ENCODE measurements around the gene SLC25A42.

Gene SLC25A42

DNA sequence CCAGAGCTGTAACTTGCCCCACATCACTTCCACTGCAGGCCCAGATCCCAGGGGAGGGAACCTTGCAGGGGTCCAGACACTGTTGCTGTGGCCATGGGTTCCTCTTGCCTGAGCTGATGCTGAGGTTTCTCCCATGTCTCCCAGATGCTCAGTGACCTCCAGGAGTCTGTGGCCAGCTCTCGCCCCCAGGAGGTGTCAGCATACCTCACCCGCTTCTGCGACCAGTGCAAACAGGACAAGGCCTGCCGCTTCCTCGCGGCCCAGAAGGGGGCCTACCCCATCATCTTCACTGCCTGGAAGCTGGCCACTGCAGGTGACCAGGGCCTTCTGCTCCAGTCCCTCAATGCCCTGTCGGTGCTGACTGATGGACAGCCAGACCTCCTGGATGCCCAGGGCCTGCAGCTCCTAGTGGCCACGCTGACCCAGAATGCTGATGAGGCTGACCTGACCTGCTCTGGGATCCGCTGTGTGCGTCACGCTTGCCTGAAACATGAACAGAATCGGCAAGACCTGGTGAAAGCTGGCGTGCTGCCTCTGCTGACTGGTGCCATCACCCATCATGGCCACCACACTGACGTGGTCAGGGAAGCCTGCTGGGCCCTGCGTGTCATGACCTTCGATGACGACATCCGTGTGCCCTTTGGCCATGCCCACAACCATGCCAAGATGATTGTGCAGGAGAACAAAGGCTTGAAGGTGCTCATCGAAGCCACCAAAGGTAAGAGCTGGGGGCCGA, 12.1 kb upstream of the SLC25A42 start:
- no peak for DNase-seq

DNA sequence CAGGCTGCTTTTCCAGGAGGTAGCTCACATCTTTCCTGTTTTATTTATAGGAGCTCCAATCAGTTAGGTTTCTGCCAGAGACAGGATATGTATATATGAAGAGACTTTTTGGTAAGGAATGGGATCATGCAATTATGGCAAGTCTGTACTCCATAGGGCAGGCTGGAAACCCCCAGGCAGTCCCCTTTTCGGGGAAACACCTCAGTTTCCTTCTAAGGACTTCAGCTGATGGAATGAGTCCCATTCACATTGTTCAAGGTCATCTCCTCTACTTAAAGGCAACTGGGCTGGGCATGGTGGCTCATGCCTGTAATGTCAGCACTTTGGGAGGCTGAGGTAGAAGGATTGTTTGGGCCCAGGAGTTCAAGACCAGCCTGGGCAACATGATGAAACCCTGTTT, 10.9 kb upstream of the SLC25A42 start:
- no peak for DNase-seq

- peak; percentile 63 to 65 for DNase-seq
Observed at GRCh38 chr19:19053508-19054314, 10.1 kb upstream of the SLC25A42 start.

- DNase-seq = no peak
Observed at GRCh38 chr19:19054315-19054938, 9.4 kb upstream of the SLC25A42 start.

- DNase-seq = no peak
Observed at GRCh38 chr19:19054939-19055440, 8.8 kb upstream of the SLC25A42 start.

DNA sequence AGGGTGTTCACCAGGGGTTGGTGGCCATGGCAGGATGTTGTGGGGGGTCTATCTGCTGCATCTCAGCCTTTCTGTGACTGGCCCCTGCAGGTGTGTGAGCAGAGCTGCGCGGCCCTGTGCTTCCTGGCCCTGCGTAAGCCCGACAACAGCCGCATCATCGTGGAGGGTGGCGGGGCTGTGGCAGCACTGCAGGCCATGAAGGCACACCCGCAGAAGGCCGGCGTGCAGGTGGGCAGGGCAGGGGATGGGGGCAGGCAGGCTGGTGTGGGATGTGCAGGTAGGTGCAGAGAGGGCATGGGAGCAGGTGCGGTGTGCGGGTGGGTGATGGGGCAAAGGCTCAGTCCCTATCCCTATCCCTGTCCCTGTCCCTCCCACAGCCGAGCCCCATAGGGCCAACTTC, 8.1 kb upstream of the SLC25A42 start:
- no peak for DNase-seq

- no peak for DNase-seq
Observed at GRCh38 chr19:19056636-19057275, 7.0 kb upstream of the SLC25A42 start.

DNA sequence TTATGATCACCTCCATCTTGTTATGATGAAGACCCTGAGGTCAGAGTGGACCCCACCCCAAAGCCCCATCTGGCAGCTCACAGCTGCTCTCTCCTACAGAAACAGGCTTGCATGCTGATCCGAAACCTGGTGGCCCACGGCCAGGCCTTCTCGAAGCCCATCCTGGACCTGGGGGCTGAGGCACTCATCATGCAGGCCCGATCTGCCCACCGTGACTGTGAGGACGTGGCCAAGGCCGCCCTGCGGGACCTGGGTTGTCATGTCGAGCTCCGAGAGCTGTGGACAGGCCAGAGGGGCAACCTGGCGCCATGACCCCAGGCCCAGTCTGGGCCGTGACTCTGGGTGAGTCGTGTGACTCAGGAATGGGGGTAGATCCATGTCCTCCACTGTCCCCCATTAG, 6.5 kb upstream of the SLC25A42 start:
- no peak for DNase-seq

- DNase-seq = no peak
Observed at GRCh38 chr19:19057720-19058119, 6.1 kb upstream of the SLC25A42 start.

DNA sequence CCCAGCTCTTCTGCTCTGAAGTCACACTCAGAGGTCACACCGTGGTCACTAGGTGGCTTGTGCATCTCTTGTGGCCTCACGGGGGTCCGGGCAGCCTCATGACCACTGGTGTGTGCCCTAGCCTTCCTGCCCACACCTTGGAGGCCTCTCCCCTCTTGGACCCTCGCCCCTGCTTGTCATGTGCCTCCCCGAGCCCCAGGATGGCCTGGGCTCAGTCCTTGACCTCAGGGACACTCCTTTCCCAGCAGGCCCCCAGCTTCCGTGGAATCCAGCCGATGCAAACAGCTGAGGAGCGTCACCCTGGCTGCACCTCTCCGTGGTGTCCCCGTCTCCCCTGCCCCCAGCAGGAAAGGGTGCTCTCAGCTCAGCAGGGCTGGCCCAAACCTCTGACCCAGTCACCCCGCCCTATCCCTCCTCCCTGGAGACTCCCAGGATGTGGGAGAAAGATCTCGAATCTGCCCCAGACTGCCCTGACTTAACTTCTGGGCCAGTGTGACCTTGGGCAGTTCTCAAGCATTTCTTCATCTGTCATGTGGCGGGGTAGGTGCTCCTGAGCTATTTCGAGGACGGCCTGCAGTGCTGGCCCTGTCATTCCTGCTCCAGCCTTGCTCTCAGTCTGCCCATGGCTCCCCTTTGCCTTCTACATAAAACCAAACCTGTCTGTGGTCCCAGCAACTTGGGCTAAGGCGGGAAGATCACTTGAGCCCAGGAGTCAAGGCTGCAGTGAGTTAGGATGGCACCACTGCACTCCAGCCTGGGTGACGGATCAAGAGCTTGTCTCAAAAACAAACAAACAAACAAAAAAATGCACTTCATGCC, 4.6 kb upstream of the SLC25A42 start:
- no peak for DNase-seq

GRCh38 chr19:19059837-19060611, 3.8 kb upstream of the SLC25A42 start:
- DNase-seq = no peak

- DNase-seq = no peak
Observed at GRCh38 chr19:19061506-19061905, 2.3 kb upstream of the SLC25A42 start.

GRCh38 chr19:19062454-19063182, 1.2 kb upstream of the SLC25A42 start:
- no peak for DNase-seq

GRCh38 chr19:19064098-19064722, 416 bp downstream of the SLC25A42 start:
- no peak for DNase-seq

DNA sequence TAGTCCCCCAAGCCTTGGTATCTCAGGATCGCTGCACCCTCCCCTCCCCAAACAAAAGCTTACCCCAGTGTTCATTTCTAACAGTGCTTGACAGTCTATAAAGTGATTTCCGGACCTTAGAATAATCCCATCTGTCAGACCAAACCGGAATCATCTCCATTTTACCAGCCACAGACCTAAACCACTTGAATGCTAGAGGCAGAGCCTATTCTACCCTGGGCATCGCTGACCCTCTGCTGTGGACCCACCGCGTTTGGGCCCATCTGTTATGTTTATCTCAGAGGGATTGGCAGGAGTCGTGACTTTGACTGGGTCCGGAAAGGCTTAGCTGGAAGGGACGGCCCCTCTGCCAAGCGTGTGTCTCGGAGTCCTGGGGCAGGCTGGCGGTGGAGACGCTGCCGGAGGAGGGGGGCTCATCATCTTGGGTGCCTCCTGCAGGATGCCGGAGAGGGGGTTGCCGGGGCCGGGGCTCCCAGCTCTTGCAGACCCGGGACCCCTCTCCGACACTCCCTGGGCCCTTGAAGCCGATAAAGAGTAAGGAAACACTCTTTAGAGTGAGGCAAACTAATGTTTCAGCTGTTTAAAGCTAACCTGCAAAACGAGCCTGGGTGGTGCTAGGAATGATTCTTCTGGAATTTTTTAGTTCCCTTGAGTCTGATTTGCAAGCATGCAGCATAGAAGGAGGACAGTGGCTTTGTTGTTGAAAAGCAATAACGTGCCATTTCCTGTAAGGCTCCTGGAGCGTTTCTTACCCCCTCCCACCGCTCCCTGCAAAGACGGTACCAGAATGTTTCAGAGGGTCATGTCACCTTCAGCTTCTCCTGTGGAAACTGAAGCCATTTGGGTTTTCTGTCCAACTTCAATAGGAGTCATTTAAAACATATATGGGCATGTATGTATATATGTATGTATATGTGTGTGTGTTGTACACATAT, 1.3 kb downstream of the SLC25A42 start:
- peak in 1 of 2 donors; percentile 33 for DNase-seq

GRCh38 chr19:19067276-19068072, 3.7 kb downstream of the SLC25A42 start:
- DNase-seq = no peak

DNA sequence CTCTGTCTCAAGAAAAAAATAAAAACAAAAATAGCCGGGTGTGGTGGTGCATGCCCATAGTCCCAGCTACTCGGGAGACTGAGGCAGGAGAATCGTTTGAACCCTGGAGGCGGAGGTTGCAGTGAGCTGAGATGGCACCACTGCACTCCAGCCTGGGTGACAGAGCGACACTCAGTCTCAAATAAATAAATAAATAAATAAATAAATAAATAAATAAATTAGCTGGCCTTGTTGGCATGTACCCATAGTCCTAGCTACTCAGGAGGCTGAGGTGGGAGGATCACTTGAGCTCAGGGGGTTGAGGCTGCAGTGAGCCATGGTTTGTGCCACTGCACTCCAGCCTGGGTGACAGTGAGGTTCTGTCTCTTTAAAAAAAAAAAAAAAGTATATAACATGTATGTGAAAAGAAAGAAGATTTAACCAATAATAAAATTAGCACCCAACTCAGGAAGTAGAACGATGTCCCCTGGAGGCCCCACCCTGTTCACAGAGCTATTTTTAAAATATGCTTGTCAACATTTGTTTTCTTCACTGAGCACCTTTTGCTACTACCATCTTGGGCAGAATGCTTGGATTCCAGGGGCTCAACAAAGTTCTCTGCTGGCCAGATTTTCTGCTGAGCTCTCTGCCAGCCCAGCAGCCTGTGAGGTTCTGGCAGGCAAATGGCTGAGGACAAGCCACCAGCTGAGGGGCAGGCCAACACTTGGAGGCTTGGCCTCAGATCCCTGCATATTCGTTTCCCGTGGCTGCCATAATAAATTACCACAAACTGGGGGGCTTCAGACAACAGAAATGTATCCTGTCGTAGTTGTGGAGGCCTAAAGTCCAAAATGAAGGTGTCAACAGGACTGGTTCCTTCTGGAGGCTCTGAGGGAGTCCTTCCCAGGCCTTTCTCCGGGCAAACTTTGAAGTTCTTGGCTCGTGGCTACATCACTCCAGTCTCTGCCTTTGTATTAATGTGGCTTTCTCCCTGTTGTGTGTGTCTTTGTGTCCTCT, 5.2 kb downstream of the SLC25A42 start:
- peak; percentile 6 to 38 for DNase-seq
